ENCODE measurements around the gene ZNF182.

The ZNF182 gene

DNA sequence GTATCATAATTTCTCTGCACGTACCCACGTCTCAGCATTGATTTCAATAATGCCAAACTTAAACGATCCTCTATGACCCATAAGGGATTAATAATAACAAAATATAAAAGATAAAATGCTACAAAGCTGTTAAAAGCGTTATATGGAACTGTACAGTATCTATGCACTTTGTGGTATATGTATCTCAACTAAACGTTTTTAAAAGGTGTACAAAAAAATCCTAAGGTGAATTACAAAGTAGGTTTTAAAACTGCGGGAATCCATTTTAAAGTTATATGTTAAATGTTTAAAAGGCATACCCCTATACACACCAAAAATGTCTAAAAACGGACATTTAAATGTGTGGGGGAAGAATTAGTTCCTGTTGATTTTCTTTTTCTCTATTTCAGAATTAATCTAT is 860 bp downstream of the ZNF182 start:
- TF ChIP-seq YY1 (IDR thresholded peaks at IDR 0.05; ENCODE audit: low read depth): no peak
- no peak for TF ChIP-seq TAF1 (IDR thresholded peaks at IDR 0.05; ENCODE audit: low read depth)
- TF ChIP-seq, protein P1, sequence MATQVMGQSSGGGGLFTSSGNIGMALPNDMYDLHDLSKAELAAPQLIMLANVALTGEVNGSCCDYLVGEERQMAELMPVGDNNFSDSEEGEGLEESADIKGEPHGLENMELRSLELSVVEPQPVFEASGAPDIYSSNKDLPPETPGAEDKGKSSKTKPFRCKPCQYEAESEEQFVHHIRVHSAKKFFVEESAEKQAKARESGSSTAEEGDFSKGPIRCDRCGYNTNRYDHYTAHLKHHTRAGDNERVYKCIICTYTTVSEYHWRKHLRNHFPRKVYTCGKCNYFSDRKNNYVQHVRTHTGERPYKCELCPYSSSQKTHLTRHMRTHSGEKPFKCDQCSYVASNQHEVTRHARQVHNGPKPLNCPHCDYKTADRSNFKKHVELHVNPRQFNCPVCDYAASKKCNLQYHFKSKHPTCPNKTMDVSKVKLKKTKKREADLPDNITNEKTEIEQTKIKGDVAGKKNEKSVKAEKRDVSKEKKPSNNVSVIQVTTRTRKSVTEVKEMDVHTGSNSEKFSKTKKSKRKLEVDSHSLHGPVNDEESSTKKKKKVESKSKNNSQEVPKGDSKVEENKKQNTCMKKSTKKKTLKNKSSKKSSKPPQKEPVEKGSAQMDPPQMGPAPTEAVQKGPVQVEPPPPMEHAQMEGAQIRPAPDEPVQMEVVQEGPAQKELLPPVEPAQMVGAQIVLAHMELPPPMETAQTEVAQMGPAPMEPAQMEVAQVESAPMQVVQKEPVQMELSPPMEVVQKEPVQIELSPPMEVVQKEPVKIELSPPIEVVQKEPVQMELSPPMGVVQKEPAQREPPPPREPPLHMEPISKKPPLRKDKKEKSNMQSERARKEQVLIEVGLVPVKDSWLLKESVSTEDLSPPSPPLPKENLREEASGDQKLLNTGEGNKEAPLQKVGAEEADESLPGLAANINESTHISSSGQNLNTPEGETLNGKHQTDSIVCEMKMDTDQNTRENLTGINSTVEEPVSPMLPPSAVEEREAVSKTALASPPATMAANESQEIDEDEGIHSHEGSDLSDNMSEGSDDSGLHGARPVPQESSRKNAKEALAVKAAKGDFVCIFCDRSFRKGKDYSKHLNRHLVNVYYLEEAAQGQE (IDR thresholded peaks at IDR 0.05; ENCODE audit: low read depth): no peak
- no peak for TF ChIP-seq EP300 (IDR thresholded peaks at IDR 0.05; ENCODE audit: borderline replicate concordance)
- no peak for TF ChIP-seq RAD21 (IDR thresholded peaks at IDR 0.05; ENCODE audit: low read depth)
- no peak for TF ChIP-seq NFIC (IDR thresholded peaks at IDR 0.05)
- no peak for TF ChIP-seq FOXM1 (IDR thresholded peaks at IDR 0.05; ENCODE audit: borderline replicate concordance, low read depth)

DNA sequence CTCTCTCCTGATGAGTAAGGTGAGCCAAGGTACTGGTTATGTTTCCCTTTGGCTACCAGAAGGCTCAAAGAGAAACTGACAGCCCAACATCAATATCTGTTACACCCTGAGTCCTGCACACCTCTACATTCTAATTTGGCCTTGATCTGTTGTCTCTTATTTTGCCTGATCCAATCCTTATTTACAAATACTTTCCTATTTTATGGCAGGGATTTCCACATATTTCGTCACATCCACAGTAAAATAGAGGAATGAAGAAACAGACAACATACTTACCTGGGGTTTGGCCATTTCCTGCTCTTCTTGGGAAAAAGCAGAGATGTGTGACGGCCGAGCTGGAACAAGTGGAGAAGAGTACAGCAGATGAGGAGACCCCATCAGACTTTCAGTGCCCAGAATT is 1.5 kb downstream of the ZNF182 start:
- TF ChIP-seq, protein P1 (IDR thresholded peaks at IDR 0.05; ENCODE audit: low read depth): no peak
- TF ChIP-seq, protein P2, sequence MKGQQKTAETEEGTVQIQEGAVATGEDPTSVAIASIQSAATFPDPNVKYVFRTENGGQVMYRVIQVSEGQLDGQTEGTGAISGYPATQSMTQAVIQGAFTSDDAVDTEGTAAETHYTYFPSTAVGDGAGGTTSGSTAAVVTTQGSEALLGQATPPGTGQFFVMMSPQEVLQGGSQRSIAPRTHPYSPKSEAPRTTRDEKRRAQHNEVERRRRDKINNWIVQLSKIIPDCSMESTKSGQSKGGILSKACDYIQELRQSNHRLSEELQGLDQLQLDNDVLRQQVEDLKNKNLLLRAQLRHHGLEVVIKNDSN (IDR thresholded peaks at IDR 0.05): no peak
- TF ChIP-seq, protein P3, sequence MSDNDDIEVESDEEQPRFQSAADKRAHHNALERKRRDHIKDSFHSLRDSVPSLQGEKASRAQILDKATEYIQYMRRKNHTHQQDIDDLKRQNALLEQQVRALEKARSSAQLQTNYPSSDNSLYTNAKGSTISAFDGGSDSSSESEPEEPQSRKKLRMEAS (IDR thresholded peaks at IDR 0.05): no peak
- TF ChIP-seq TEAD4 (IDR thresholded peaks at IDR 0.05): no peak
- TF ChIP-seq YY1 (IDR thresholded peaks at IDR 0.05; ENCODE audit: low read depth): no peak
- no peak for TF ChIP-seq FOXM1 (IDR thresholded peaks at IDR 0.05; ENCODE audit: borderline replicate concordance, low read depth)
- TF ChIP-seq NFIC (IDR thresholded peaks at IDR 0.05): no peak
- no peak for TF ChIP-seq CREB1 (IDR thresholded peaks at IDR 0.05; ENCODE audit: low read depth)
- no peak for TF ChIP-seq EP300 (IDR thresholded peaks at IDR 0.05; ENCODE audit: borderline replicate concordance)
- no peak for TF ChIP-seq RAD21 (IDR thresholded peaks at IDR 0.05; ENCODE audit: low read depth)
- no peak for TF ChIP-seq TAF1 (IDR thresholded peaks at IDR 0.05; ENCODE audit: low read depth)
- TF ChIP-seq TCF12 (IDR thresholded peaks at IDR 0.05; ENCODE audit: low read depth): no peak
- no peak for TF ChIP-seq CEBPB (IDR thresholded peaks at IDR 0.05)
- TF ChIP-seq EGR1 (IDR thresholded peaks at IDR 0.05): no peak

DNA sequence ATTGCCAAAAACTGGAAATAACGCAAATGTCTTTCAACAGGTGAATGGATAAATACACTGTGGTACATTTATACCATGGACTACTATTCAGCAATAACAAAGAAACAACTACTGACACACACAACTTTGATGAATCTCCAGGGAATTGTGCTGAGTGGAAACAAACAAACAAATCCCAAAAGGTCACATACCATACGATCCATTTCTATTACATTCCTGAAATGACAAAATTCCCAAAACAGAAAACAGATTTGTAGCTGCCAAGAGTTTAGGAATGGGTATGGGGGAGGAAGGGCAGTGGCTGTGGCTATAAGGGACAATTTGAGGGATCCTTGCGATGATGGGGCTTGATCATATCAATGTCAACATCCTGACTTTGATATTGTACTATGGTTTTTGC is 2.5 kb downstream of the ZNF182 start:
- TF ChIP-seq ZBTB7A (IDR thresholded peaks at IDR 0.05; ENCODE audit: low read depth): no peak
- TF ChIP-seq YY1 (IDR thresholded peaks at IDR 0.05; ENCODE audit: low read depth): no peak
- no peak for TF ChIP-seq RAD21 (IDR thresholded peaks at IDR 0.05; ENCODE audit: low read depth)
- TF ChIP-seq EGR1 (IDR thresholded peaks at IDR 0.05): no peak
- TF ChIP-seq TCF12 (IDR thresholded peaks at IDR 0.05; ENCODE audit: low read depth): no peak
- no peak for TF ChIP-seq NFIC (IDR thresholded peaks at IDR 0.05)
- no peak for TF ChIP-seq CREB1 (IDR thresholded peaks at IDR 0.05; ENCODE audit: low read depth)
- TF ChIP-seq, protein P1 (IDR thresholded peaks at IDR 0.05; ENCODE audit: low read depth): no peak
- TF ChIP-seq, protein P2 (IDR thresholded peaks at IDR 0.05): no peak
- no peak for TF ChIP-seq CEBPB (IDR thresholded peaks at IDR 0.05)
- no peak for TF ChIP-seq EP300 (IDR thresholded peaks at IDR 0.05; ENCODE audit: borderline replicate concordance)
- TF ChIP-seq TEAD4 (IDR thresholded peaks at IDR 0.05): no peak

DNA sequence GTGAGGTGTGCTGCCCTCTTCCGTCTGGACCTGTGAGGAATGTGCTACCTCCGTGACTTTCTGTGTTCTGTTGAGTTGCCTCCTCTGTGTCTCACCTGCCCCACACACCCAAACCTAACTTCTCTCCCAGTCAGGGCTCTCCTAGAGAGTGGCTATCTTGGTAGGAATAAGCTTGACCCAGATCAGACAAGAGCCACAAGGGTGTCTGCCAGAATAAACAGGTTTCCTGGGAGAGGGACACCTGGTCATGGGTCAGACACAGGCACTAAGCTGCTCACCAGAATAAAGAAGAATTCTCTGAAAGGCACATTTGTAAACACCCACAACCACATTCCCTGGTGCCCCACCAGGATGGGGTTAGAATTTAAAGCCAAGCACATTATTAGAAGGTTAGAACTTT is 11.1 kb downstream of the ZNF182 start:
- no peak for TF ChIP-seq RAD21 (IDR thresholded peaks at IDR 0.05; ENCODE audit: low read depth)
- no peak for TF ChIP-seq TAF1 (IDR thresholded peaks at IDR 0.05; ENCODE audit: low read depth)
- TF ChIP-seq CEBPB (IDR thresholded peaks at IDR 0.05): no peak
- TF ChIP-seq TCF12 (IDR thresholded peaks at IDR 0.05; ENCODE audit: low read depth): no peak
- TF ChIP-seq EGR1 (IDR thresholded peaks at IDR 0.05): no peak
- no peak for TF ChIP-seq ZBTB7A (IDR thresholded peaks at IDR 0.05; ENCODE audit: low read depth)
- TF ChIP-seq, protein P1 (IDR thresholded peaks at IDR 0.05; ENCODE audit: low read depth): no peak
- no peak for TF ChIP-seq TEAD4 (IDR thresholded peaks at IDR 0.05)
- TF ChIP-seq NFIC (IDR thresholded peaks at IDR 0.05): no peak
- TF ChIP-seq YY1 (IDR thresholded peaks at IDR 0.05; ENCODE audit: low read depth): no peak
- TF ChIP-seq, protein P3 (IDR thresholded peaks at IDR 0.05): no peak
- no peak for TF ChIP-seq FOXM1 (IDR thresholded peaks at IDR 0.05; ENCODE audit: borderline replicate concordance, low read depth)
- no peak for TF ChIP-seq EP300 (IDR thresholded peaks at IDR 0.05; ENCODE audit: borderline replicate concordance)
- TF ChIP-seq, protein P2 (IDR thresholded peaks at IDR 0.05): no peak
- TF ChIP-seq CREB1 (IDR thresholded peaks at IDR 0.05; ENCODE audit: low read depth): no peak

Measured in Ishikawa (cell line).